Fibroblast of mammary gland (primary cell): ENCODE data around the gene MSX2.

Experiments used
- DNase-seq: peaks from one replicate; pipeline ENCODE4 v3.0.0-alpha.2; 2010; ENCODE audit warnings: low read depth
- H3K4me3 ChIP-seq: 2 replicates; pipeline ENCODE4 v1.5.1; 2011; ENCODE audit warnings: low read depth, mild to moderate bottlenecking, low read length, moderate library complexity; ENCODE audit not compliant: control insufficient read depth
- TF ChIP-seq, protein P1 (sequence below): conservative IDR thresholded peaks from 2 replicates; pipeline ENCODE4 v1.5.1; 2011; ENCODE audit warnings: low read depth, low read length, inconsistent platforms; ENCODE audit not compliant: control insufficient read depth, insufficient read depth

The MSX2 gene

DNA sequence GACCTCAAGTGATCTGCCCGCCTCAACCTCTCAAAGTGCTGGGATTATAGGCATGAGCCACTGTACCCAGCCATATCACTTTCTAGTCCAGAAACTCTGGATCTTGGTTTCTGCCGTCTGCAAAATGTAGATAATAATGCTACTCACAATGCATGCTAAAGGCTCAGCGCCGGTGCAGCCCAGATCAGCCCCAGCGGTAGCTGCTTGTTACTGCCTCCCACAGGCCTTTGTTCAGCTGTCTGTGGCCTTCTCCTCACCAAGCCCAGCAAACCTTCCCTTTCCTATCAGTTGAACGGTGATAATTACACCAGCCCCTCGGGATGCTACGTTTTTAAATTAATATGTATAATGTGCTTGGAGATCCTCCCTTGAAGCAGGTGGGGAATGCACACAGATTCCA is 26.2 kb upstream of the MSX2 start:
- H3K4me3 ChIP-seq = no peak overlapping the region
- no peak for DNase-seq
- TF ChIP-seq, protein P1, sequence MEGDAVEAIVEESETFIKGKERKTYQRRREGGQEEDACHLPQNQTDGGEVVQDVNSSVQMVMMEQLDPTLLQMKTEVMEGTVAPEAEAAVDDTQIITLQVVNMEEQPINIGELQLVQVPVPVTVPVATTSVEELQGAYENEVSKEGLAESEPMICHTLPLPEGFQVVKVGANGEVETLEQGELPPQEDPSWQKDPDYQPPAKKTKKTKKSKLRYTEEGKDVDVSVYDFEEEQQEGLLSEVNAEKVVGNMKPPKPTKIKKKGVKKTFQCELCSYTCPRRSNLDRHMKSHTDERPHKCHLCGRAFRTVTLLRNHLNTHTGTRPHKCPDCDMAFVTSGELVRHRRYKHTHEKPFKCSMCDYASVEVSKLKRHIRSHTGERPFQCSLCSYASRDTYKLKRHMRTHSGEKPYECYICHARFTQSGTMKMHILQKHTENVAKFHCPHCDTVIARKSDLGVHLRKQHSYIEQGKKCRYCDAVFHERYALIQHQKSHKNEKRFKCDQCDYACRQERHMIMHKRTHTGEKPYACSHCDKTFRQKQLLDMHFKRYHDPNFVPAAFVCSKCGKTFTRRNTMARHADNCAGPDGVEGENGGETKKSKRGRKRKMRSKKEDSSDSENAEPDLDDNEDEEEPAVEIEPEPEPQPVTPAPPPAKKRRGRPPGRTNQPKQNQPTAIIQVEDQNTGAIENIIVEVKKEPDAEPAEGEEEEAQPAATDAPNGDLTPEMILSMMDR = no peak

DNA sequence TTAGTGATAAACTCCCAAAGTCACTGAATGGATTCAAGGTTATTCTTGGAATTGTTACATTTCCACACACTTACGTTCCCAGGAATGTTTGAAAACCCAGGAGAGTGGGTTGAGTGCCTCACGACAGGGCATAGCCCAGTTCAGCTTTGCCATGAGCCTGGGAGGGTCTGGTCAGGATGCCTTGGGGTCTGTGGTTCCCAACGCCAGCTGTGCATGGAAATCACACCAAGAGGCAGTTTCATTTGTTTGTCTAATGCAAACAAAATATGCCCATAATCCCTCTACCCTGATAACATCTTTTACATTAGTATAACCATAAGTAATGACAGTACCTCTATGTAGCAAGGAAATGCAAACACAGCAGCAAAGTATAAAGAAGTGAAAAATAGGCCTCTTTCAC is 25.3 kb upstream of the MSX2 start:
- no peak for DNase-seq
- TF ChIP-seq, protein P1 = no peak
- no peak overlapping the region for H3K4me3 ChIP-seq

- H3K4me3 ChIP-seq = no peak overlapping the region
- TF ChIP-seq, protein P1 = no peak
- no peak for DNase-seq
Observed at GRCh38 chr5:174706997-174707572, 17.3 kb upstream of the MSX2 start.

DNA sequence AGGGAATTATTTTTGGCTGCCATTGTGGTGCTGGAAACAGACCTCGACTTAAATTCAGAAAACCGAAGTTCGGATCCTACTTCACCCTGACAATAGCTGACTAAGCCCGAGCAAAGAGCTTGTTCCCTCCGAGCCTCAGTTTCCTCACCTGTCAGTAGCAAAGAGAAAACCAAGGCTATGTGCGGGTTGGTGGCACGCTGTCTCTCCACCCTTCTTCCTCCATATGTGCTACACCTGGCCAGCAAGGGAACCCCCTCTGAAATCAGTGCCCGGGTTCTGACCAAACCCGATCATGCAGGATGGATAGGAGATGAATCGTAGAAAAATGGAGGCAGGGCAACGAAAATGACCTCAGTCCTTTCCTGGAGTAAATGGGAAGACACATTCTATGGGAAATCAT is 16.7 kb upstream of the MSX2 start:
- TF ChIP-seq, protein P1 = no peak
- no peak overlapping the region for H3K4me3 ChIP-seq
- DNase-seq = no peak

- TF ChIP-seq, protein P1 = no peak
- no peak overlapping the region for H3K4me3 ChIP-seq
- DNase-seq = no peak
Observed at GRCh38 chr5:174708476-174709207, 15.7 kb upstream of the MSX2 start.

DNA sequence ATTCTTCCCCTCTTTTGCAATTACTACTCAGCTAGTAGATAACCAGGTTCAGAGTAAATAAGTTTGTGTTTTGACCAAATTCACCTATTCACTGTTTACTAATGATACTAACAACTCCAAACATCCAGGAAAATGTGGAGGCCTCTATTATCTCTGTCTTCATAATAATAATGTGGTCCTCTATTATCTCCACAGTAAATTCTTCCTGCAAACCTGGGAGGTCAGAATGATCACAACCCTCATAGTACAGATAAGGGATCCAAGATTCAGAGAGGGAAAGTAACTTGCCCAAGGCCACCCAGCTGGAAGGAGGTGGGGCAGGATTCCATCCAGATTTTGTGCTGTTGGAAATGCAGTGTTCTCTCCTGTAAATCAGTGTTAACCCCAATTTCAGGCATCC is 9.6 kb upstream of the MSX2 start:
- TF ChIP-seq, protein P1 = no peak
- no peak overlapping the region for H3K4me3 ChIP-seq
- DNase-seq = no peak
